ENCODE data around the gene IFI35.
"Not testable (repeated sequence)": the region's sequence is repeated elsewhere in the genome, so short reads cannot be mapped to it uniquely, and the experiment has no call there.

DNA sequence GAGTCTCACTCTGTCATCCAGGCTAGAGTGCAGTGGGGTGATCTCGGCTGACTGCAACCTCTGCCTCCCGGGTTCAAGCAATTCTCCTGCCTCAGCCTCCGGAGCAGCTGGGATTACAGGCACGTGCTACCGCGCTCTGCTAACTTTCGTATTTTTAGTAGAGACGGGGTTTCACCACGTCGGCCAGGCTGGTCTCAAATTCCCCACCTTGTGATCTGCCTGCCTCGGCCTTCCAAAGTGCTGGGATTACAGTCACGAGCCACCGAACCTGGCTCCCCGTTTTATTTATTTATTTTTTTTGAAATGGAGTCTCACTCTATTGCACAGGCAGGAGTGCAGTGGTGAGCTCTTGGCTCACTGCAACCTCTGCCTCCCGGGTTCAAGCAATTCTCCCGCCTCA lies 30.9 kb upstream of the IFI35 start:
- not testable (repeated sequence) for TF ChIP-seq CTCF, POLR2A (IDR thresholded peaks at IDR 0.05)
